Kidney glomerular epithelial cell (primary cell): ENCODE measurements around the gene HBP1.
"Not testable (repeated sequence)": the region's sequence is repeated elsewhere in the genome, so short reads cannot be mapped to it uniquely, and the experiment has no call there.

Experiments
- DNase-seq: peaks from one replicate; lab custom pipeline; 2025; lab: John Stamatoyannopoulos, UW

HBP1 gene

GRCh38 chr7:107186240-107186639, 17.4 kb downstream of the HBP1 start:
- DNase-seq = no peak

- DNase-seq = no peak
Measured at GRCh38 chr7:107187774-107188173, 19.0 kb downstream of the HBP1 start.

GRCh38 chr7:107190090-107190489, 21.3 kb downstream of the HBP1 start:
- DNase-seq = no peak

GRCh38 chr7:107194052-107194451, 25.2 kb downstream of the HBP1 start:
- DNase-seq = no peak

GRCh38 chr7:107196834-107197610, 28.2 kb downstream of the HBP1 start:
- no peak for DNase-seq

- no peak for DNase-seq
Measured at GRCh38 chr7:107201795-107202450, 33.1 kb downstream of the HBP1 start.

GRCh38 chr7:107203607-107204006, 34.8 kb downstream of the HBP1 start:
- no peak for DNase-seq

GRCh38 chr7:107206136-107206535, 37.3 kb downstream of the HBP1 start:
- no peak for DNase-seq

GRCh38 chr7:107206706-107207105, 37.9 kb downstream of the HBP1 start:
- DNase-seq = no peak

- no peak for DNase-seq
Measured at GRCh38 chr7:107207459-107207858, 38.7 kb downstream of the HBP1 start.

GRCh38 chr7:107208024-107208521, 39.3 kb downstream of the HBP1 start:
- DNase-seq = no peak

- no peak for DNase-seq
Measured at GRCh38 chr7:107208563-107208962, 39.8 kb downstream of the HBP1 start.

- DNase-seq = no peak
Measured at GRCh38 chr7:107209565-107209964, 40.8 kb downstream of the HBP1 start.

- no peak for DNase-seq
Measured at GRCh38 chr7:107210400-107210799, 41.6 kb downstream of the HBP1 start.

GRCh38 chr7:107212725-107213124, 43.9 kb downstream of the HBP1 start:
- no peak for DNase-seq

GRCh38 chr7:107213193-107213788, 44.5 kb downstream of the HBP1 start:
- no peak for DNase-seq

GRCh38 chr7:107213945-107214344, 45.1 kb downstream of the HBP1 start:
- DNase-seq = no peak

- DNase-seq = no peak
Measured at GRCh38 chr7:107219563-107220244, 50.9 kb downstream of the HBP1 start.

- no peak for DNase-seq
Measured at GRCh38 chr7:107220356-107220755, 51.6 kb downstream of the HBP1 start.

- DNase-seq = not testable (repeated sequence)
Measured at GRCh38 chr7:107220806-107221205, 52.0 kb downstream of the HBP1 start.

- no peak for DNase-seq
Measured at GRCh38 chr7:107224374-107225223, 55.8 kb downstream of the HBP1 start.

- no peak for DNase-seq
Measured at GRCh38 chr7:107228291-107228690, 59.5 kb downstream of the HBP1 start.
